ENCODE data around the gene EIF2S2.

EIF2S2 gene

GRCh38 chr20:34060970-34061369 is 51.1 kb downstream of the EIF2S2 start:
- no peak for TF ChIP-seq CTCF (conservative IDR thresholded peaks at IDR 0.05; ENCODE audit: low read depth, low read length)
- Histone ChIP-seq H3K27ac (no peak overlapping the region), H3K79me2 (ENCODE audit: insufficient read depth, low read depth) (peaks cover 97% of the 10 kb centered on the region), H3K27me3 (ENCODE audit: insufficient read depth, low read depth) (no peaks in the 10 kb centered on the region), H3K36me3 (ENCODE audit: insufficient read depth) (no peaks in the 10 kb centered on the region), H4K20me1 (ENCODE audit: insufficient read depth) (peaks cover 19% of the 10 kb centered on the region), H3K4me1 (ENCODE audit: low read depth, poor library complexity, severe bottlenecking) (peaks cover 14% of the 10 kb centered on the region), H3K9ac (no peak overlapping the region), H3K4me2 (no peak overlapping the region), H2AFZ (ENCODE audit: low read depth) (no peak overlapping the region), H3K4me3 (IDR thresholded peaks at IDR 0.05; ENCODE audit: insufficient read depth, low read depth, low read length) (no peak overlapping the region)

GRCh38 chr20:34058831-34059230 is 53.2 kb downstream of the EIF2S2 start:
- Histone ChIP-seq H3K4me2 (no peak overlapping the region), H3K27me3 (ENCODE audit: insufficient read depth, low read depth) (no peaks in the 10 kb centered on the region), H3K36me3 (ENCODE audit: insufficient read depth) (no peaks in the 10 kb centered on the region), H3K79me2 (ENCODE audit: insufficient read depth, low read depth) (peaks cover 94% of the 10 kb centered on the region), H3K4me1 (ENCODE audit: low read depth, poor library complexity, severe bottlenecking) (peaks cover 9% of the 10 kb centered on the region), H3K9ac (no peak overlapping the region), H3K27ac (no peak overlapping the region), H4K20me1 (ENCODE audit: insufficient read depth) (peaks cover 19% of the 10 kb centered on the region), H3K4me3 (IDR thresholded peaks at IDR 0.05; ENCODE audit: insufficient read depth, low read depth, low read length) (no peak overlapping the region), H2AFZ (ENCODE audit: low read depth) (no peak overlapping the region)
- TF ChIP-seq CTCF (conservative IDR thresholded peaks at IDR 0.05; ENCODE audit: low read depth, low read length), result no peak

- no peaks in the 10 kb centered on the region for H3K36me3 ChIP-seq (ENCODE audit: insufficient read depth)
- peaks cover 95% of the 10 kb centered on the region for H3K79me2 ChIP-seq (ENCODE audit: insufficient read depth, low read depth)
- no peaks in the 10 kb centered on the region for H3K27me3 ChIP-seq (ENCODE audit: insufficient read depth, low read depth)
- no peak overlapping the region for H2AFZ ChIP-seq (ENCODE audit: low read depth)
- no peak for TF ChIP-seq CTCF (conservative IDR thresholded peaks at IDR 0.05; ENCODE audit: low read depth, low read length)
- H4K20me1 ChIP-seq (ENCODE audit: insufficient read depth), result peaks cover 34% of the 10 kb centered on the region
- no peak overlapping the region for H3K4me2 ChIP-seq
- H3K27ac ChIP-seq, result no peak overlapping the region
- no peak overlapping the region for H3K9ac ChIP-seq
- peaks cover 11% of the 10 kb centered on the region for H3K4me1 ChIP-seq (ENCODE audit: low read depth, poor library complexity, severe bottlenecking)
- no peak overlapping the region for H3K4me3 ChIP-seq (IDR thresholded peaks at IDR 0.05; ENCODE audit: insufficient read depth, low read depth, low read length)
These were observed 56.8 kb downstream of the EIF2S2 start for GRCh38 chr20:34055290-34055689.

GRCh38 chr20:34052414-34052813 is 59.6 kb downstream of the EIF2S2 start:
- Histone ChIP-seq H3K4me1 (ENCODE audit: low read depth, poor library complexity, severe bottlenecking) (peaks cover 37% of the 10 kb centered on the region), H4K20me1 (ENCODE audit: insufficient read depth) (peaks cover 34% of the 10 kb centered on the region; the same call in 1 of the 2 replicates), H3K36me3 (ENCODE audit: insufficient read depth) (no peaks in the 10 kb centered on the region), H3K27ac (no peak overlapping the region), H3K27me3 (ENCODE audit: insufficient read depth, low read depth) (no peaks in the 10 kb centered on the region), H3K9ac (no peak overlapping the region), H3K79me2 (ENCODE audit: insufficient read depth, low read depth) (peaks cover 95% of the 10 kb centered on the region), H3K4me2 (no peak overlapping the region), H3K4me3 (IDR thresholded peaks at IDR 0.05; ENCODE audit: insufficient read depth, low read depth, low read length) (no peak overlapping the region), H2AFZ (ENCODE audit: low read depth) (no peak overlapping the region)
- TF ChIP-seq CTCF (conservative IDR thresholded peaks at IDR 0.05; ENCODE audit: low read depth, low read length), result no peak

Data from KMS-11 (cell line).